GM13977 (cell line): ENCODE results near the gene PCSK5.

Experiments
- DNase-seq: peaks from one replicate; pipeline ENCODE4 v3.0.0; 2012; ENCODE audit warnings: low spot score
- in situ Hi-C: fragments of 300-500 bp; cut with MboI; formaldehyde crosslinking; loops from one replicate; pipeline ENCODE4 v1.12.0; 2022; ENCODE audit warnings: low sequenced_read_pairs, low pct_unique_long_range_greater_than_20kb, mixed read lengths, inconsistent platforms; ENCODE audit not compliant: unreplicated experiment
- TF ChIP-seq, protein P1 (sequence below): IDR thresholded peaks from 2 replicates; pipeline ENCODE4 v1.5.1; 2012; ENCODE audit warnings: mild to moderate bottlenecking, control low read depth; ENCODE audit not compliant: insufficient read depth; ENCODE audit errors: extremely low read depth, missing control alignments

The PCSK5 gene

DNA sequence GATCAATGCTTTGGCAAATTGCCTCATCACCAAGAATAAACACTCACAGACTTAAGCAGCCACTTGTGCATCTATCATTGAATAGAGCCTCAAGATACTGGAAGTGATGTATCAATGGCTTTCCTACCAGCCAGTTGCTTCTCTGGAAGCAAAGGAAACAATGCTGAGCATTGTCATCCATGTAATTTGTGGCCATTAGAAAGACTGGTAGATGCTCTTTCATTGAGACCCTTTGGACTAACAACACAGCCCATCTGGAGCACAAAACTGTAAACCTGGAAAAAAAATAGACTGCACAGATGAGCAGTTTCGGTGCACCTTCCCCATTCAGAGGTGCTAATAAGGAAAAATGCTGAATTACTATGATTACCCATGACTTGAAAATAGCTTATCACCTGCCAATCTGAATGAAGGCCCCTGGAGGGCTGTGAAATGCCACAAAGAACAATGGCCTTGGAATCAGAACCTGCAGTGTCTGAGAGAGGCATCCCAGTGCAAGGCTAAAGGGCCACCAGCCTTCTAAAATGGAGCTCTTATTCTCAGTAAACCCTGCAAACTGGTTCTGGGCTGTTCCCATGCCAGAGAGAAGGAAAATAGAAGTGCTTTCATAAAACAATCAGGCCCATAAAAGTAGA lies 376.3 kb downstream of the PCSK5 start:
- in situ Hi-C loops: no loop called here
- TF ChIP-seq, protein P1, sequence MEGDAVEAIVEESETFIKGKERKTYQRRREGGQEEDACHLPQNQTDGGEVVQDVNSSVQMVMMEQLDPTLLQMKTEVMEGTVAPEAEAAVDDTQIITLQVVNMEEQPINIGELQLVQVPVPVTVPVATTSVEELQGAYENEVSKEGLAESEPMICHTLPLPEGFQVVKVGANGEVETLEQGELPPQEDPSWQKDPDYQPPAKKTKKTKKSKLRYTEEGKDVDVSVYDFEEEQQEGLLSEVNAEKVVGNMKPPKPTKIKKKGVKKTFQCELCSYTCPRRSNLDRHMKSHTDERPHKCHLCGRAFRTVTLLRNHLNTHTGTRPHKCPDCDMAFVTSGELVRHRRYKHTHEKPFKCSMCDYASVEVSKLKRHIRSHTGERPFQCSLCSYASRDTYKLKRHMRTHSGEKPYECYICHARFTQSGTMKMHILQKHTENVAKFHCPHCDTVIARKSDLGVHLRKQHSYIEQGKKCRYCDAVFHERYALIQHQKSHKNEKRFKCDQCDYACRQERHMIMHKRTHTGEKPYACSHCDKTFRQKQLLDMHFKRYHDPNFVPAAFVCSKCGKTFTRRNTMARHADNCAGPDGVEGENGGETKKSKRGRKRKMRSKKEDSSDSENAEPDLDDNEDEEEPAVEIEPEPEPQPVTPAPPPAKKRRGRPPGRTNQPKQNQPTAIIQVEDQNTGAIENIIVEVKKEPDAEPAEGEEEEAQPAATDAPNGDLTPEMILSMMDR: no peak
- no peak for DNase-seq

DNA sequence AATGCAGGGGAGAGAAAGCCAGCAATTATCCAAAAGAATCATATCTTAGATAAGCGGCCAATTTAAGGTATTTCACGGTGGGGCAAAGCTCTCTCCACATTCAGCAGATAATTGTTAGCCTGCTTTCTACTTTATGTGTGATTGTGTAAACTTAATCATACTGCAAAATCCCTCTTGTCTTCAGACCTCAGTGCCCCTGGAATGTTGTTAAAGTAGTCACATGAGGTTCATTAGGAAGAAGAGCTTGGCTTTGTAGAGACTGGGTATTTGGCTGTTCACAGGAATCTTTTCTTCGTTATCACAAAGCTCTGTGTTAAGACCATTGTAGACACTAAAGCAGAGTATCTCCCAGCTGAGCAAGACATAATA lies 376.8 kb downstream of the PCSK5 start:
- TF ChIP-seq, protein P1: no peak
- no peak for DNase-seq
- in situ Hi-C loops: no loop called here

DNA sequence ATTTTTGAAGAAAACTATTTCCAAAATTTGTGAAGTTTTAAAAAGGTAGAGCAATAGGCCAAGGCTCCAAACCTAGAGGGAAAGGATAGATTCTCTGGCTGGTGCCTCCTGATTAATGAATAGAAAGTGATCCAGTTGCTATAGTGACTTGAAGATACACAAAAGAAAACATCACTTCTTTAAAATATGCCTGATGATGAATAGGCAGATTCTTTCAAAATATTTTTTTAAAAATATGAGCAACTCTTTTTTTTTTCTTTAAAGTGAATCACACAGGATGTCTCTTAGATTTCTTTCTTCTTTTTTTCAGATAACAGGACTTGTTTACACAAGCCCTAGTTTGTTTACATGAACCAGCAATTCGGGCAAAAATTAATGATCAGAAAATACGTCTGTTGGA lies 379.3 kb downstream of the PCSK5 start:
- in situ Hi-C loops: no loop called here
- DNase-seq: no peak

DNA sequence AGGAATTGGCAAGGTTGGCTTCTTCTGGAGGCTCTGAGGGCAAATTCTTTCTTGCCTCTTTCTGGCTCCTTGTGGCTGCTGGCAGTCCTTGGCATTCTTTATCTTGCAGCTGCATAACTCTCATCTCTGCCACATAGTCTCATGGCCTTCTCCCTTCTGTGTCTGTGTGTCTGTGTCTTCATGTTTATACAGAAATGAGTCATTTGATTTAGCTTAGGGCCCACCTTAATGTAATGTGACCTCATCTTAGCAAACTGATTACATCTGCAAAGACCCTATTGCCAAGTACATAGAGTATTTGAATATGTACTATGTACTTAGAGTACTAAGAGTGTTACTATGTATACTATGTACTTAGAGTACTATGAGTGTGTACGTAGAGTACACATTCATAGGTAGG lies 381.3 kb downstream of the PCSK5 start:
- TF ChIP-seq, protein P1: no peak
- DNase-seq: no peak
- in situ Hi-C loops: no loop called here

More for the DNA sequence above, 379.3 kb downstream of the PCSK5 start:
- TF ChIP-seq, protein P1: no peak

DNA sequence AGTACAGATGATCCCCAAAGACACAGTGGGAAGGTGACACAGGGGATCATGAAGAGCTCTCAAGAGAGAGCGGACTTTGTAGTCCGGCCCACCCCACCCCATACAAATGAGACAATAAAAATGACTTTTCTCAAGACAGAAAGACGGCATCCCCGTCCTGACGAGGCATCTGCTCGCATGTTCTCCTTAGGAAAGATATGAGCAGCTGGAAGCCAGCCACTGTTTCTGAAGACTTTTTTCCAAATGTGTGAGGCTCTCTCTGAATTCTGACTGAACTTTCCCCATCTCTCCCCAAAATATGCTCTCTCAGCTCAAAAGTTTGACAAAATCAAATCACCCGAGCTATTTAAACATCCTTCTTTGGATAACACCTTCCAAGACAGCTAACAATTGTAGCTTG lies 398.6 kb downstream of the PCSK5 start:
- TF ChIP-seq, protein P1: no peak
- in situ Hi-C loops: no loop called here
- no peak for DNase-seq

DNA sequence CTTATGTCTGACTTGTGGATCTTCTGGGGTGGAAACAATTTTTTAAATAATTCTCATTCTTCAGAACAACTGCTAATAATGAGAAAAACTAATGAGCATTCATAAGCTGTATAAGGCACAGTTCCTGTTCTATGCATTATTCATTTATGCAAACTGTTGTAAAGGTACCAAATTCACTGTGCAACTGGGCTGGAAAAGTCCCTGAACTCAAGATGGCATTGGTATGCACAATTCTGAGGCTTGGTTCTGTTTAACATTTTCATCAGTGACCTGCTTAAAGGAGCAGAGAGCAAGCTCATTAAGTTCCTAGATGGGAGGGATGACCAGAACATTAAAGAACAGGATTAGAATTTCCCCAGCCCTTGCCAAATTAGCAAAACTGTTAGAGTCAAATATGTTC lies 399.2 kb downstream of the PCSK5 start:
- DNase-seq: no peak
- TF ChIP-seq, protein P1: no peak
- in situ Hi-C loops: no loop called here
